ENCODE data around the gene CALN1. TPM values are rescaled to one million over a fixed set of nuclear protein-coding genes. Genes with fewer than 3 reads are reported as not detected.

The CALN1 gene
- total RNA-seq, 2 experiments from 2014 or later: not detected

- ATAC-seq (no peak), DNase-seq (no peak)
- Mint-ChIP-seq H3K9me3 (ENCODE audit: insufficient read depth) (peaks cover 4% of the 10 kb centered on the region), H3K4me1 (ENCODE audit: low read depth) (no peaks in the 10 kb centered on the region), H3K27me3 (ENCODE audit: low read depth) (peaks cover 25% of the 10 kb centered on the region), H3K4me3 (no peak overlapping the region), H3K27ac (no peak overlapping the region), H3K36me3 (ENCODE audit: low read depth) (no peaks in the 10 kb centered on the region)
- CTCF ChIA-PET: no interaction called here
- POLR2A ChIA-PET: no interaction called here
These were observed 75.8 kb downstream of the CALN1 start for GRCh38 chr7:72336382-72336631.

GRCh38 chr7:72335561-72336381 lies 76.4 kb downstream of the CALN1 start:
- Mint-ChIP-seq H3K27me3 (ENCODE audit: low read depth) (peaks cover 25% of the 10 kb centered on the region), H3K4me3 (no peak overlapping the region), H3K4me1 (ENCODE audit: low read depth) (no peaks in the 10 kb centered on the region), H3K9me3 (ENCODE audit: insufficient read depth) (peaks cover 3% of the 10 kb centered on the region), H3K27ac (no peak overlapping the region), H3K36me3 (ENCODE audit: low read depth) (no peaks in the 10 kb centered on the region)
- ATAC-seq: no peak
- POLR2A ChIA-PET: no interaction called here
- DNase-seq: no peak
- CTCF ChIA-PET: no interaction called here

- ChIA-PET CTCF (no interaction called here), POLR2A (no interaction called here)
- no peaks in the 10 kb centered on the region for H3K9me3 Mint-ChIP-seq (ENCODE audit: insufficient read depth)
- DNase-seq (no peak), ATAC-seq (no peak)
- H3K27me3 Mint-ChIP-seq (ENCODE audit: low read depth): peaks cover 25% of the 10 kb centered on the region
- no peaks in the 10 kb centered on the region for H3K36me3 Mint-ChIP-seq (ENCODE audit: low read depth)
- no peak overlapping the region for H3K27ac Mint-ChIP-seq
- H3K4me1 Mint-ChIP-seq (ENCODE audit: low read depth): no peaks in the 10 kb centered on the region
- no peak overlapping the region for H3K4me3 Mint-ChIP-seq
These were observed 77.4 kb downstream of the CALN1 start for GRCh38 chr7:72334698-72335097.

- Mint-ChIP-seq H3K27me3 (ENCODE audit: low read depth) (peaks cover 25% of the 10 kb centered on the region), H3K4me1 (ENCODE audit: low read depth) (no peaks in the 10 kb centered on the region), H3K36me3 (ENCODE audit: low read depth) (no peaks in the 10 kb centered on the region), H3K4me3 (no peak overlapping the region), H3K9me3 (ENCODE audit: insufficient read depth) (no peaks in the 10 kb centered on the region), H3K27ac (no peak overlapping the region)
- CTCF ChIA-PET: no interaction called here
- DNase-seq (no peak), ATAC-seq (no peak)
- POLR2A ChIA-PET: no interaction called here
These were observed 78.1 kb downstream of the CALN1 start for GRCh38 chr7:72334066-72334465.

- ATAC-seq (no peak), DNase-seq (no peak)
- H3K27ac Mint-ChIP-seq: no peak overlapping the region
- CTCF ChIA-PET: no interaction called here
- POLR2A ChIA-PET: no interaction called here
- H3K4me1 Mint-ChIP-seq (ENCODE audit: low read depth): no peaks in the 10 kb centered on the region
- no peaks in the 10 kb centered on the region for H3K36me3 Mint-ChIP-seq (ENCODE audit: low read depth)
- H3K27me3 Mint-ChIP-seq (ENCODE audit: low read depth): no peaks in the 10 kb centered on the region
- H3K9me3 Mint-ChIP-seq (ENCODE audit: insufficient read depth): no peaks in the 10 kb centered on the region
- no peak overlapping the region for H3K4me3 Mint-ChIP-seq
These were observed 85.3 kb downstream of the CALN1 start for GRCh38 chr7:72326811-72327210.

GRCh38 chr7:72326365-72326764 lies 85.8 kb downstream of the CALN1 start:
- Mint-ChIP-seq H3K27ac (no peak overlapping the region), H3K27me3 (ENCODE audit: low read depth) (no peaks in the 10 kb centered on the region), H3K4me3 (no peak overlapping the region), H3K9me3 (ENCODE audit: insufficient read depth) (no peaks in the 10 kb centered on the region), H3K4me1 (ENCODE audit: low read depth) (no peaks in the 10 kb centered on the region), H3K36me3 (ENCODE audit: low read depth) (no peaks in the 10 kb centered on the region)
- no peak for ATAC-seq
- ChIA-PET POLR2A (no interaction called here), CTCF (no interaction called here)
- DNase-seq: no peak

- CTCF ChIA-PET: no interaction called here
- Mint-ChIP-seq H3K4me3 (no peak overlapping the region), H3K27ac (no peak overlapping the region), H3K36me3 (ENCODE audit: low read depth) (no peaks in the 10 kb centered on the region), H3K4me1 (ENCODE audit: low read depth) (no peaks in the 10 kb centered on the region), H3K27me3 (ENCODE audit: low read depth) (no peaks in the 10 kb centered on the region), H3K9me3 (ENCODE audit: insufficient read depth) (no peaks in the 10 kb centered on the region)
- POLR2A ChIA-PET: no interaction called here
- no peak for DNase-seq
- ATAC-seq: no peak
These were observed 86.6 kb downstream of the CALN1 start for GRCh38 chr7:72325561-72325960.

- CTCF ChIA-PET: no interaction called here
- DNase-seq: no peak
These were observed 90.5 kb downstream of the CALN1 start for GRCh38 chr7:72321637-72322036.

GRCh38 chr7:72321081-72321480 lies 91.1 kb downstream of the CALN1 start:
- H3K4me3 Mint-ChIP-seq: no peak overlapping the region
- no peaks in the 10 kb centered on the region for H3K36me3 Mint-ChIP-seq (ENCODE audit: low read depth)
- POLR2A ChIA-PET: no interaction called here
- DNase-seq (no peak), ATAC-seq (no peak)
- no peak overlapping the region for H3K27ac Mint-ChIP-seq
- CTCF ChIA-PET: no interaction called here
- H3K27me3 Mint-ChIP-seq (ENCODE audit: low read depth): no peaks in the 10 kb centered on the region
- peaks cover 4% of the 10 kb centered on the region for H3K9me3 Mint-ChIP-seq (ENCODE audit: insufficient read depth)
- H3K4me1 Mint-ChIP-seq (ENCODE audit: low read depth): no peaks in the 10 kb centered on the region

More at GRCh38 chr7:72321637-72322036, 90.5 kb downstream of the CALN1 start:
- no peak for ATAC-seq
- no peaks in the 10 kb centered on the region for H3K27me3 Mint-ChIP-seq (ENCODE audit: low read depth)
- no peak overlapping the region for H3K27ac Mint-ChIP-seq
- no peak overlapping the region for H3K4me3 Mint-ChIP-seq
- POLR2A ChIA-PET: no interaction called here
- no peaks in the 10 kb centered on the region for H3K4me1 Mint-ChIP-seq (ENCODE audit: low read depth)
- peaks cover 4% of the 10 kb centered on the region for H3K9me3 Mint-ChIP-seq (ENCODE audit: insufficient read depth)
- no peaks in the 10 kb centered on the region for H3K36me3 Mint-ChIP-seq (ENCODE audit: low read depth)

GRCh38 chr7:72317341-72317740 lies 94.8 kb downstream of the CALN1 start:
- no peak overlapping the region for H3K27ac Mint-ChIP-seq
- peaks cover 4% of the 10 kb centered on the region for H3K9me3 Mint-ChIP-seq (ENCODE audit: insufficient read depth)
- no peaks in the 10 kb centered on the region for H3K27me3 Mint-ChIP-seq (ENCODE audit: low read depth)
- H3K4me1 Mint-ChIP-seq (ENCODE audit: low read depth): no peaks in the 10 kb centered on the region
- ChIA-PET CTCF (no interaction called here), POLR2A (no interaction called here)
- DNase-seq (no peak), ATAC-seq (no peak)
- H3K4me3 Mint-ChIP-seq: no peak overlapping the region
- no peaks in the 10 kb centered on the region for H3K36me3 Mint-ChIP-seq (ENCODE audit: low read depth)

- POLR2A ChIA-PET: interaction anchor here (0.6 kb wide), 1 partner anchor 49 kb away, joined by 3 read pairs; no protein-coding TSS in a partner anchor
- ATAC-seq (no peak), DNase-seq (no peak)
- peaks cover 4% of the 10 kb centered on the region for H3K9me3 Mint-ChIP-seq (ENCODE audit: insufficient read depth)
- no peak overlapping the region for H3K4me3 Mint-ChIP-seq
- no peaks in the 10 kb centered on the region for H3K4me1 Mint-ChIP-seq (ENCODE audit: low read depth)
- H3K27ac Mint-ChIP-seq: no peak overlapping the region
- H3K27me3 Mint-ChIP-seq (ENCODE audit: low read depth): no peaks in the 10 kb centered on the region
- no peaks in the 10 kb centered on the region for H3K36me3 Mint-ChIP-seq (ENCODE audit: low read depth)
- CTCF ChIA-PET: no interaction called here
These were observed 96.0 kb downstream of the CALN1 start for GRCh38 chr7:72316148-72316547.

GRCh38 chr7:72313906-72314305 lies 98.2 kb downstream of the CALN1 start:
- Mint-ChIP-seq H3K27me3 (ENCODE audit: low read depth) (no peaks in the 10 kb centered on the region), H3K4me1 (ENCODE audit: low read depth) (no peaks in the 10 kb centered on the region)

GRCh38 chr7:72310301-72310700 lies 101.8 kb downstream of the CALN1 start:
- H3K9me3 Mint-ChIP-seq (ENCODE audit: insufficient read depth): no peaks in the 10 kb centered on the region
- no peak overlapping the region for H3K27ac Mint-ChIP-seq
- H3K36me3 Mint-ChIP-seq (ENCODE audit: low read depth): no peaks in the 10 kb centered on the region
- H3K4me1 Mint-ChIP-seq (ENCODE audit: low read depth): no peaks in the 10 kb centered on the region
- ATAC-seq (no peak), DNase-seq (no peak)
- ChIA-PET POLR2A (no interaction called here), CTCF (no interaction called here)
- H3K27me3 Mint-ChIP-seq (ENCODE audit: low read depth): no peaks in the 10 kb centered on the region
- H3K4me3 Mint-ChIP-seq: no peak overlapping the region

More at GRCh38 chr7:72313906-72314305, 98.2 kb downstream of the CALN1 start:
- Mint-ChIP-seq H3K9me3 (ENCODE audit: insufficient read depth) (peaks cover under 1% of the 10 kb centered on the region), H3K36me3 (ENCODE audit: low read depth) (no peaks in the 10 kb centered on the region), H3K4me3 (no peak overlapping the region), H3K27ac (no peak overlapping the region)
- ATAC-seq (no peak), DNase-seq (no peak)
- CTCF ChIA-PET: no interaction called here
- POLR2A ChIA-PET: no interaction called here

Data from activated CD8-positive, alpha-beta T cell treated with anti-CD3 and anti-CD28 coated beads, Interleukin-2, amount 10 ng/mL, durations not matched to agents 7 days and 5 days (primary cell).